Astrocyte (in vitro differentiated cells and primary cell): Measurements from ENCODE around the gene CTU1. TPM values are rescaled to one million over a fixed set of nuclear protein-coding genes. Genes with fewer than 3 reads are reported as not detected.

Experiments
- DNase-seq: peaks from one replicate; pipeline ENCODE4 v3.0.0-alpha.2; 2010; ENCODE audit warnings: low read depth
- FAIRE-seq: peaks from 2 replicates; lab custom pipeline; 2011; peaks lifted over from hg19 to GRCh38; lab: Jason Lieb, UNC
- H2AFZ ChIP-seq: 2 replicates; pipeline ENCODE4 v1.6.0; 2012; ENCODE audit warnings: low read depth, low read length, inconsistent platforms
- H3K27ac ChIP-seq: 2 replicates; pipeline ENCODE4 v1.5.1; 2011; ENCODE audit warnings: low read depth, low read length, inconsistent platforms
- H3K27me3 ChIP-seq: 2 replicates; pipeline ENCODE4 v1.6.0; 2011; ENCODE audit warnings: low read length, inconsistent platforms; ENCODE audit not compliant: insufficient read depth
- H3K36me3 ChIP-seq: 2 replicates; pipeline ENCODE4 v1.5.1; 2011; ENCODE audit warnings: low read length, inconsistent platforms; ENCODE audit not compliant: insufficient read depth
- H3K4me1 ChIP-seq: 2 replicates; pipeline ENCODE4 v1.5.1; 2011; ENCODE audit warnings: low read length, inconsistent platforms; ENCODE audit not compliant: insufficient read depth
- H3K4me2 ChIP-seq: 2 replicates; pipeline ENCODE4 v1.6.0; 2012; ENCODE audit warnings: low read length, inconsistent platforms
- H3K4me3 ChIP-seq: 2 replicates; pipeline ENCODE4 v1.5.1; 2011; ENCODE audit warnings: low read depth, mild to moderate bottlenecking, low read length, inconsistent platforms; ENCODE audit not compliant: insufficient read depth
- H3K79me2 ChIP-seq: 2 replicates; pipeline ENCODE4 v1.6.0; 2012; ENCODE audit warnings: mild to moderate bottlenecking, low read length, inconsistent platforms; ENCODE audit not compliant: insufficient read depth
- H3K9ac ChIP-seq: 2 replicates; pipeline ENCODE4 v1.6.0; 2012; ENCODE audit warnings: mild to moderate bottlenecking, low read length, inconsistent platforms
- H3K9me3 ChIP-seq: 2 replicates; pipeline ENCODE4 v1.5.1; 2012; ENCODE audit warnings: low read depth, mild to moderate bottlenecking, low read length, inconsistent platforms; ENCODE audit not compliant: insufficient read depth
- H4K20me1 ChIP-seq: 2 replicates; pipeline ENCODE4 v1.6.0; 2012; ENCODE audit warnings: low read length, inconsistent platforms; ENCODE audit not compliant: insufficient read depth
- H3K27ac Mint-ChIP-seq: one replicate; pipeline ENCODE4 v1.8.0; 2021; ENCODE audit warnings: mild to moderate bottlenecking, mixed read lengths; ENCODE audit not compliant: unreplicated experiment
- H3K27me3 Mint-ChIP-seq: one replicate; pipeline ENCODE4 v1.8.0; 2021; ENCODE audit warnings: low read depth, mixed read lengths; ENCODE audit not compliant: unreplicated experiment
- H3K36me3 Mint-ChIP-seq: one replicate; pipeline ENCODE4 v1.8.0; 2021; ENCODE audit warnings: low read depth, mixed read lengths; ENCODE audit not compliant: unreplicated experiment
- H3K4me1 Mint-ChIP-seq: one replicate; pipeline ENCODE4 v1.8.0; 2021; ENCODE audit warnings: low read depth, mixed read lengths; ENCODE audit not compliant: unreplicated experiment
- H3K4me3 Mint-ChIP-seq: one replicate; pipeline ENCODE4 v1.8.0; 2021; ENCODE audit warnings: mild to moderate bottlenecking, moderate library complexity, mixed read lengths; ENCODE audit not compliant: unreplicated experiment
- H3K9me3 Mint-ChIP-seq: one replicate; pipeline ENCODE4 v1.8.0; 2021; ENCODE audit warnings: mild to moderate bottlenecking, mixed read lengths; ENCODE audit not compliant: unreplicated experiment
- CTCF ChIP-seq: IDR thresholded peaks from 2 replicates; pipeline ENCODE4 v1.5.1; 2011; ENCODE audit warnings: low read depth, mild to moderate bottlenecking, inconsistent platforms, low read length, moderate library complexity; ENCODE audit not compliant: insufficient read depth
- EZH2 ChIP-seq: IDR thresholded peaks from 2 replicates; pipeline ENCODE4 v1.6.1; 2012; ENCODE audit warnings: mild to moderate bottlenecking, low read length, inconsistent platforms; ENCODE audit not compliant: insufficient read depth
- total RNA-seq: library from RNA; stranded (reverse); gene quantifications from 2 replicates; pipeline ENCODE4 v1.2.1, GENCODE V29; 2021

CTU1 gene
- total RNA-seq, 1 donor from 2014 or later: 6.4 TPM

GRCh38 chr19:51100601-51101000, 7.6 kb downstream of the CTU1 start:
- peaks cover 20% of the 10 kb centered on the region for H3K79me2 ChIP-seq
- Mint-ChIP-seq H3K4me1 (peaks cover 2% of the 10 kb centered on the region), H3K4me3 (no peak overlapping the region), H3K36me3 (peaks cover 8% of the 10 kb centered on the region), H3K27me3 (no peaks in the 10 kb centered on the region), H3K9me3 (no peaks in the 10 kb centered on the region), H3K27ac (no peak overlapping the region)
- peaks cover 7% of the 10 kb centered on the region for H3K36me3 ChIP-seq
- H3K9ac ChIP-seq: no peak overlapping the region
- no peak overlapping the region for H2AFZ ChIP-seq
- H4K20me1 ChIP-seq: peaks cover 63% of the 10 kb centered on the region
- no peak overlapping the region for H3K27ac ChIP-seq
- no peak for DNase-seq
- TF ChIP-seq CTCF (no peak), EZH2 (no peak)
- no peak for FAIRE-seq
- no peak overlapping the region for H3K4me3 ChIP-seq
- no peaks in the 10 kb centered on the region for H3K27me3 ChIP-seq
- no peaks in the 10 kb centered on the region for H3K9me3 ChIP-seq
- H3K4me1 ChIP-seq: no peaks in the 10 kb centered on the region
- H3K4me2 ChIP-seq: no peak overlapping the region

GRCh38 chr19:51099047-51099382, 9.2 kb downstream of the CTU1 start:
- Histone ChIP-seq H3K79me2 (peaks cover 7% of the 10 kb centered on the region), H3K4me3 (no peak overlapping the region), H3K36me3 (peaks cover 7% of the 10 kb centered on the region), H3K9ac (no peak overlapping the region), H4K20me1 (peaks cover 60% of the 10 kb centered on the region), H3K4me1 (no peaks in the 10 kb centered on the region), H3K9me3 (no peaks in the 10 kb centered on the region), H3K4me2 (no peak overlapping the region), H3K27ac (no peak overlapping the region), H3K27me3 (no peaks in the 10 kb centered on the region), H2AFZ (no peak overlapping the region)
- FAIRE-seq (no peak), DNase-seq (no peak)
- Mint-ChIP-seq H3K36me3 (peaks cover 8% of the 10 kb centered on the region), H3K27me3 (peaks cover 2% of the 10 kb centered on the region), H3K4me3 (no peak overlapping the region), H3K4me1 (peaks cover 2% of the 10 kb centered on the region), H3K9me3 (no peaks in the 10 kb centered on the region), H3K27ac (no peak overlapping the region)
- TF ChIP-seq EZH2 (no peak), CTCF (no peak)

- peaks cover 7% of the 10 kb centered on the region for H3K36me3 ChIP-seq
Measured at GRCh38 chr19:51098365-51099046, 9.7 kb downstream of the CTU1 start.

More at GRCh38 chr19:51098365-51099046, 9.7 kb downstream of the CTU1 start:
- Histone ChIP-seq H3K4me1 (no peaks in the 10 kb centered on the region), H3K79me2 (peaks cover 7% of the 10 kb centered on the region), H3K9me3 (no peaks in the 10 kb centered on the region), H3K9ac (no peak overlapping the region), H3K4me3 (no peak overlapping the region), H2AFZ (no peak overlapping the region), H3K27me3 (no peaks in the 10 kb centered on the region), H3K27ac (no peak overlapping the region), H3K4me2 (no peak overlapping the region), H4K20me1 (peaks cover 62% of the 10 kb centered on the region)
- Mint-ChIP-seq H3K27me3 (peaks cover 3% of the 10 kb centered on the region), H3K36me3 (peaks cover 5% of the 10 kb centered on the region), H3K4me3 (no peak overlapping the region), H3K9me3 (no peaks in the 10 kb centered on the region), H3K4me1 (peaks cover 2% of the 10 kb centered on the region), H3K27ac (no peak overlapping the region)
- TF ChIP-seq CTCF (no peak), EZH2 (no peak)
- FAIRE-seq (no peak), DNase-seq (no peak)
